ENCODE measurements around the gene SCN9A.

SCN9A gene

DNA sequence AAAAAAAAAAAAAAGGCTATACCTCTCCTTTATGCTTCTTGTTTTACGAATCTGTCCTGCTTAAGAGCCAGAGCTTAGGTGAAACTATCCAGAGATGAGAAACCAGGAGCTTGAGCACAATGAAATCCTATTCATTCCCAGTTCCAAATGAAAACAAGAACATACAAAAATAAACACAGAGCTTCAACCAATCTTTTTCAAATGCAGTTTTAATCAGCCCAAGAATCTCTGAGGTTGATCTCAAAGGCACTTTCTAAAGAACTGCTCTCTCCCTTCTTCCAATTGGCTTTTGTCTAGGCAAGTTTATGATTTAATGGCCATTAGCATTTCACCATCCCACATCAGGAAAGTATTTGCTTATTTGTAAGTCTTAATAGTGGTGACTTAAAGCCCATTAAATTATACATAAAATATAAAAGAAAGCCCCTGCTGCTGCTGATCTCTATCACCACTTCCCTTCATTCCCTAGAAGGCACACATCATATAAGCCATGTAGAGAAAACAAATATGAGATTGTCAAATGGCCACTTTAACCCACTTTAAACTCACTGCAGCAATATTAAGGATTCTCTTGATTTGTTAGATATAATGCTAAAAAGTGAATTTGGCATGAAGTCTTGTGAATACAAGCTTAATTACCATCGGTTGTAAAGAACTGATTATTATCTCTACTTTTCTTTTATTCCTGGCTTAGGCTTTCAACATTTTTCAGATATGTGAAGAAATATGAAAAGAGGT lies 29.3 kb upstream of the SCN9A start:
- Histone ChIP-seq H3K27me3 (ENCODE audit: control insufficient read depth, insufficient read depth, low read length) (no peaks in the 10 kb centered on the region), H3K36me3 (ENCODE audit: control insufficient read depth, insufficient read depth, low read length) (no peaks in the 10 kb centered on the region), H3K9ac (ENCODE audit: low read length) (no peak overlapping the region), H3K4me1 (ENCODE audit: control insufficient read depth, insufficient read depth, low read length) (no peaks in the 10 kb centered on the region), H3K4me3 (ENCODE audit: low read length) (no peak overlapping the region), H3K9me3 (ENCODE audit: control insufficient read depth, low read length) (no peaks in the 10 kb centered on the region)

DNA sequence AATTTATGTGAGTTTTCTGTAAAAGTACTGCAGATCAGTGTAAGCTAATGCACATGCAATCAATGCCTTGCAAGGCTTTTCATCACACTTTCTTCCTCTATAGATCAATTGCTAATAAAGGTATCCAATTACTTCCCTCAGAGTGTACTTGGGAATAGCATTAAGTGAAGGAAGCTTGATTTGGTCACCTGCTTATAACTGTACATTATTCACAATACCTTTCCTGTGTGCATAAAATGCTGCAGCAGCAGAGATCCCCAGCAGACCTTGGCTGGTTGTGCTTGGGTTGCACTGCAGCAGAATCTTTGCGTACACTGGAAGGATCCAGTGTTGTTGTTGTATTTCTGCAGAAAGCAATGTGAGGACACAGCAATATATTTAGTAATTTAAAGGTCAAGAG lies 18.5 kb upstream of the SCN9A start:
- no peaks in the 10 kb centered on the region for H3K27me3 ChIP-seq (ENCODE audit: control insufficient read depth, insufficient read depth, low read length)
- H3K4me1 ChIP-seq (ENCODE audit: control insufficient read depth, insufficient read depth, low read length) = no peaks in the 10 kb centered on the region
- H3K36me3 ChIP-seq (ENCODE audit: control insufficient read depth, insufficient read depth, low read length) = no peaks in the 10 kb centered on the region
- no peak overlapping the region for H3K9ac ChIP-seq (ENCODE audit: low read length)
- no peaks in the 10 kb centered on the region for H3K9me3 ChIP-seq (ENCODE audit: control insufficient read depth, low read length)
- H3K4me3 ChIP-seq (ENCODE audit: low read length) = no peak overlapping the region

DNA sequence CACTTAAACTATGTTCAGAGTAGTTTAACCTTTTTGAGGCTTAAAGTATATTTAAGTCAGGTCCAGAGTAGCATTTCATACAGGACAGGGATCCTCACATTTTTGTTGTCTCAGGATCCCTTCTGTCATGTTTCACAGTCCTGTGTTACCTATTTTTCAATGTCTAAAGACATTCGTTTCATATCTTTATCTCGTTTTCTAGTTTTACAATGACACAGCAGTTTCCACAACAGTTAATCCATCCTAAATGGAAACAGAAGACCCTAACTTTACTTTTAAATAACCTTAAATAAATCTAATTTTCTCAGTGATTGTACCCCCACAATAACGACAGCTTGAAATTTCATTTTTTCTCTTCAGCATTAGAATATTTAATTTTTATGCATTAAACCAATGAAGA lies 17.3 kb upstream of the SCN9A start:
- Histone ChIP-seq H3K9ac (ENCODE audit: low read length) (no peak overlapping the region), H3K4me1 (ENCODE audit: control insufficient read depth, insufficient read depth, low read length) (no peaks in the 10 kb centered on the region), H3K4me3 (ENCODE audit: low read length) (no peak overlapping the region), H3K9me3 (ENCODE audit: control insufficient read depth, low read length) (no peaks in the 10 kb centered on the region), H3K36me3 (ENCODE audit: control insufficient read depth, insufficient read depth, low read length) (no peaks in the 10 kb centered on the region), H3K27me3 (ENCODE audit: control insufficient read depth, insufficient read depth, low read length) (no peaks in the 10 kb centered on the region)

DNA sequence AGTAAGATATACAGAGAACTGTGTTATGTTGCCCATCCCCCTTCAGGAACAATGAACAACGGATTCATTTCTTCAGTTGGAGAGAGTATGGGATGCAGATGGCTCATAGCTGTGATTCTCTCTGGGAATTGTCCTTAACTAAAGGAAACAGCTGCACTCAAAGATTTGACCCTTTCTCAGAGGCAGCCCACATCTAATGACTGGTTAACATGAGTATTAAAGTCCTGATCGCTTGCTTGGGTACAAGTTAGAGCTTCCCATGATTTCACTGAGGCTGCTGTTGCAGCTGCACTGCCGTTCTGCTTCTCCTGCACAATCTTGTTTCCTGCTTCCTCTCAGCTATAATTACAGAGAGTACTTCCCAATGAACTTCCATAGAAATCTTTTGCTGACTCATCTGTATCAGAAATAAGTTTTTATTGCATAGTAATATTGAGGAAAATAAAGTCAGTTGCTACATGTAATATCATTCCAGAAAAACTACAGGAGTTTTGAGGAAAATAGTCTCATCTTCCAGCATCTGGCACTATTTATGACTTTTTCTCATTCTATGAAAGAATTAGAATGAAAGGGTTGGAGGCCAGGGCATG lies 12.8 kb upstream of the SCN9A start:
- no peaks in the 10 kb centered on the region for H3K36me3 ChIP-seq (ENCODE audit: control insufficient read depth, insufficient read depth, low read length)
- H3K4me3 ChIP-seq (ENCODE audit: low read length) = no peak overlapping the region
- H3K9me3 ChIP-seq (ENCODE audit: control insufficient read depth, low read length) = no peaks in the 10 kb centered on the region
- H3K9ac ChIP-seq (ENCODE audit: low read length) = no peak overlapping the region
- H3K27me3 ChIP-seq (ENCODE audit: control insufficient read depth, insufficient read depth, low read length) = no peaks in the 10 kb centered on the region
- no peaks in the 10 kb centered on the region for H3K4me1 ChIP-seq (ENCODE audit: control insufficient read depth, insufficient read depth, low read length)

DNA sequence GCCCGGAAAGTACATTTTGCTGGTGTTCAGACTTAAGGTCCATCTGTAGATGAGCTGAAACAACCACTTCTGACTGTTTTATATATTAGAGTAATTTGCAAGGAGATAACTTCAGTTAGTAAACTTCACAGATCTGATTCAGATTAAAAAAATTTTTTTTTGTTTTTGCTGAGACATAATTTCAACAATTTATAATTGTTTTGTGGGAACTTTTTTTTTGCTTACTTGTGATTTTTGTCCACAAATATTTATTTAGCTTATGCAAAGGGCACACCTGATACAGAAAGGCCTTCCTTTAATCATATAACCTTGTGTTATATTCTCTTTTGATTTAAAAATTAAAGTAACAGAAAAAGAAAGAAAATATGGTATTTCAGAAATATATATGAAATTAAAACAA lies 9.6 kb upstream of the SCN9A start:
- H3K4me1 ChIP-seq (ENCODE audit: control insufficient read depth, insufficient read depth, low read length) = no peaks in the 10 kb centered on the region
- no peaks in the 10 kb centered on the region for H3K9me3 ChIP-seq (ENCODE audit: control insufficient read depth, low read length)
- no peaks in the 10 kb centered on the region for H3K27me3 ChIP-seq (ENCODE audit: control insufficient read depth, insufficient read depth, low read length)
- H3K36me3 ChIP-seq (ENCODE audit: control insufficient read depth, insufficient read depth, low read length) = no peaks in the 10 kb centered on the region
- no peak overlapping the region for H3K4me3 ChIP-seq (ENCODE audit: low read length)
- H3K9ac ChIP-seq (ENCODE audit: low read length) = no peak overlapping the region

DNA sequence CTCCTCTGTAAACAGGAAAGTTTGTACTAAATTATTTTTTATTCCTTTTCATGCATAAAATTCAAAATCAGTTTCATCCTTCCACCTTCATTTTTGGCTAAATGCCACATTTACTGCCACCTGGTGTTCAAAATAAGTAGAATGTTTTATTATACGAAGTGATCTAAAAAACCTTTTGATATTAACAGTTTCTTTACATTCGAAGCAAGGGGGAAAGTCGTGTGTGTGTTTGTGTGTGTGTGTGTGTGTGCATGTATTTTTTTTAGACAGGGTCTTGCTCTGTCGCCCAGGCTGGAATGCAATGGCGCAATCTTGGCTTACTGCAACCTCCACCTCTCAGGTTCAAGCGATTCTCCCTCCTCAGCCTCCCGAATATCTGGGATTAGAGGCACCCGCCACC lies 9.0 kb upstream of the SCN9A start:
- H3K9me3 ChIP-seq (ENCODE audit: control insufficient read depth, low read length) = no peaks in the 10 kb centered on the region
- H3K36me3 ChIP-seq (ENCODE audit: control insufficient read depth, insufficient read depth, low read length) = no peaks in the 10 kb centered on the region
- H3K27me3 ChIP-seq (ENCODE audit: control insufficient read depth, insufficient read depth, low read length) = no peaks in the 10 kb centered on the region
- H3K4me3 ChIP-seq (ENCODE audit: low read length) = no peak overlapping the region
- no peak overlapping the region for H3K9ac ChIP-seq (ENCODE audit: low read length)
- no peaks in the 10 kb centered on the region for H3K4me1 ChIP-seq (ENCODE audit: control insufficient read depth, insufficient read depth, low read length)

DNA sequence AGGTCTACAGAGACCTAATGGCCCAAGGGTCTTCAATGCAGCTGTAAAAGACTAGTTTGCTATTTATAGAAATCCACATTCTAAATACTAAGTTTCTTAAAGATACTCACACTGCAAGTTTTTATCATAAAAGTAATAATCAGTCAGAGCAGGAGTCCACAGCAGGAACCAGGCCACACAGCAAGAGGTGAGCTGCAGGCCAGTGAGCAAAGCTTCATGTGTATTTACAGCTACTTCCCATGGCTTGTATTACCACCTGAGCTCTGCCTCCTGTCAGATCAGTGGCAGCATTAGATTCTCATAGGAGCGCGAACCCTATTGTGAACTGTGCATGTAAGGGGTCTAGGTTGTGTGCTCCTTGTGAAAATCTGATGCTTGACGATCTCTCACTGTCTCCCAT lies 6.7 kb upstream of the SCN9A start:
- H3K4me1 ChIP-seq (ENCODE audit: control insufficient read depth, insufficient read depth, low read length) = no peaks in the 10 kb centered on the region
- no peaks in the 10 kb centered on the region for H3K27me3 ChIP-seq (ENCODE audit: control insufficient read depth, insufficient read depth, low read length)
- H3K9me3 ChIP-seq (ENCODE audit: control insufficient read depth, low read length) = no peaks in the 10 kb centered on the region
- H3K9ac ChIP-seq (ENCODE audit: low read length) = no peak overlapping the region
- no peak overlapping the region for H3K4me3 ChIP-seq (ENCODE audit: low read length)
- H3K36me3 ChIP-seq (ENCODE audit: control insufficient read depth, insufficient read depth, low read length) = no peaks in the 10 kb centered on the region

DNA sequence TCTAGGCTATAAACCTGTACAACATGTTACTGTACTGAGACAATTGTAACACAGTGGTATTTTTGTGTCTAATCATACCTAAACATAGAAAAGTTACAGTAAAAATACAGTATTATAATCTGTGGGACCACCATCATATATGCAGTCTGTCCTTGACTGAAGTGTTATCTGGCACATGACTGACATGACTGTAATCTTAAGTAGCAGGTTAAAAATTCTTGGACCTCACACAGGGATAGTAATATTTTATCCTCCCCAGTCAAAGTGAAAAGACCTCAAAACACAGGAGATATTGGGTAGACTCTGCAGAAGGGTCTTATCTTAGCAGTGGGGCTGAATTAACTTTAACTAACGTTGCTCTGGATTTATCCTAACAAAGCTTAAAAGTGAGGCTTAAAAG lies 4.9 kb upstream of the SCN9A start:
- Histone ChIP-seq H3K36me3 (ENCODE audit: control insufficient read depth, insufficient read depth, low read length) (no peaks in the 10 kb centered on the region), H3K4me3 (ENCODE audit: low read length) (no peak overlapping the region), H3K9ac (ENCODE audit: low read length) (no peak overlapping the region), H3K4me1 (ENCODE audit: control insufficient read depth, insufficient read depth, low read length) (peaks cover 4% of the 10 kb centered on the region), H3K9me3 (ENCODE audit: control insufficient read depth, low read length) (no peaks in the 10 kb centered on the region), H3K27me3 (ENCODE audit: control insufficient read depth, insufficient read depth, low read length) (no peaks in the 10 kb centered on the region)

DNA sequence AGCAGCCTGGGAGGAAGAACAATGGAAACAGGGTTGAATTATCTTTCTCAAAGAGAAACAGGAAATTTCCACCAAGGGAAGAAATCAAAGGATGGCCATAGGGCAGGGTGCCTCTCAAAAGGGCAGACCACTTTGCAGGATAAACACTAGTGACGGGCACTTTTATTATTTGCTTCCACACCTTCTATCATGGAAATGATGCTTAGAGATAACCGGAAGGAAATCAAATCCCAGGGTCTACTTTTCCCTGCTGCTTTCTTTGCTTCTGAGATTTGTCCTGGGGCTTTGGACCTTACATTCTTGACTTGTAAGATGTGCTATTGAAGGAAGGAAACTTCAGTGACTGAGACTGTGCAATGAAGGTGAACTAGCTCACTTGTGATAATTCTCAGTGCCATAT lies 1.1 kb upstream of the SCN9A start:
- Histone ChIP-seq H3K4me3 (ENCODE audit: low read length) (no peak overlapping the region), H3K27me3 (ENCODE audit: control insufficient read depth, insufficient read depth, low read length) (no peaks in the 10 kb centered on the region), H3K9me3 (ENCODE audit: control insufficient read depth, low read length) (no peaks in the 10 kb centered on the region), H3K4me1 (ENCODE audit: control insufficient read depth, insufficient read depth, low read length) (peaks cover 4% of the 10 kb centered on the region), H3K36me3 (ENCODE audit: control insufficient read depth, insufficient read depth, low read length) (no peaks in the 10 kb centered on the region), H3K9ac (ENCODE audit: low read length) (no peak overlapping the region)

DNA sequence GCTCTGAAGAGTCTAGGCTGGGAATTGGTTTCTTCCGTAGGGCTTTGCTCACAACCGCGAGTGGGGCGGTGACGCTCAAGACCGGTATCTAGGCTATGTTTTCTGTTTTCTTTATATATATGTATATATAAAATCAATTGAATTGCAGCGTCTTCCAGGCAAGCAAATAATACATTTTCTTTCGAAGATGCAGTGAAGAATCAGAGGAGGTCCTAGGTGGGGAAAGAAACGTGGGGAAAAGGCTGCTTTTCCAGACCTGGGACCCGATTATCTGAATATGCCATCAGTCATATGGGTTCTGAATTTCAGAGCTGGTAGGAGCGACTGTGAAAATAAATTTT lies 714 bp upstream of the SCN9A start:
- H3K9ac ChIP-seq (ENCODE audit: low read length) = peak overlapping the region; percentile 45
- peaks cover 4% of the 10 kb centered on the region for H3K4me1 ChIP-seq (ENCODE audit: control insufficient read depth, insufficient read depth, low read length)
- peak overlapping the region; percentile 38 for H3K4me3 ChIP-seq (ENCODE audit: low read length)
- no peaks in the 10 kb centered on the region for H3K9me3 ChIP-seq (ENCODE audit: control insufficient read depth, low read length)
- no peaks in the 10 kb centered on the region for H3K36me3 ChIP-seq (ENCODE audit: control insufficient read depth, insufficient read depth, low read length)
- no peaks in the 10 kb centered on the region for H3K27me3 ChIP-seq (ENCODE audit: control insufficient read depth, insufficient read depth, low read length)

DNA sequence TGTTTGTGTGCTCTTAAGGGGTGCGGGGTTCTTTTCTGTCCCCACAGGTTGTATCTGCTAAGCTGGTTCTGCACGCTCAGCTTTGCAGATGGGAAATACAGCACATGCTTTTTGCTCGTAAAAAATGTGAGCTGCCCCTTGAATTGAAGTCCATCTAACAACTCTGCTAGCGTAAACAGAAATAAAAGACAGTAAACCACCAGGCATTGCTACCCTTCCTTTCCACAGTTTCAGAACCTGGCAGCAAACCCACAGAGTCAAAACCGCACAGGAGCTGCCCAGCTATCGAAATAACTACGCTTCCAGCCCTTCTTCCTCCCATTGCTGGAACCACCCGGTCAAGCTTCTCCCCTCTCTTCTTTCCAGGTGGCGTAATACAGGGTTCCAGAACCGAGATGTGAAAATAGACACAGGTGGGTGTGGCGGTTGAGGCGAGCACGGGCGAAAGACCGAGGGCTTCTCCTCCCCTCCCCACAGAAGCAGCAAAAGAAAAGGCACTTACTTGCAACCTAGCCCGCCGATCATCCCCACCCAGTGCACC lies 479 bp downstream of the SCN9A start:
- Histone ChIP-seq H3K4me1 (ENCODE audit: control insufficient read depth, insufficient read depth, low read length) (peaks cover 4% of the 10 kb centered on the region), H3K27me3 (ENCODE audit: control insufficient read depth, insufficient read depth, low read length) (no peaks in the 10 kb centered on the region), H3K36me3 (ENCODE audit: control insufficient read depth, insufficient read depth, low read length) (no peaks in the 10 kb centered on the region), H3K9ac (ENCODE audit: low read length) (peak overlapping the region; percentile 45), H3K9me3 (ENCODE audit: control insufficient read depth, low read length) (no peaks in the 10 kb centered on the region), H3K4me3 (ENCODE audit: low read length) (peak overlapping the region; percentile 38)

DNA sequence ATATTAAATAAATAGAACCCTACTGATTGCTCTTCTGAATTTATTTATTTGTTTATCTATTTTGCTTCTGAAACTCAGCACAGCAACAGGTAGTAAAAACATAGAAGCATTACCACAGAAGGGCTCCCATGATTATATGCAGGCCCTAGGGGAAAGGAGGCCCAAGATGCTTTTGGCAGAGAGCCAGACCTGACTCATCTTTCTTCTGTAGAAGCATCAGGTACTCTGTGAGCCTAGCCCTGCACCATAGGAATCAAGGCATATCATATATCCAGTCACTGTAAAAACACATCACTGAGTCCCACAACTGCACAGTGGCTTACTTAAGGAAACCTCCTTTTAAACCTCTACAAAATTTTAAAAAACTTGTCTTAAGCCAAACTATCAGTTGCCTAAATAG lies 1.8 kb downstream of the SCN9A start:
- Histone ChIP-seq H3K9ac (ENCODE audit: low read length) (no peak overlapping the region), H3K9me3 (ENCODE audit: control insufficient read depth, low read length) (no peaks in the 10 kb centered on the region), H3K4me1 (ENCODE audit: control insufficient read depth, insufficient read depth, low read length) (peaks cover 4% of the 10 kb centered on the region), H3K36me3 (ENCODE audit: control insufficient read depth, insufficient read depth, low read length) (no peaks in the 10 kb centered on the region), H3K4me3 (ENCODE audit: low read length) (no peak overlapping the region), H3K27me3 (ENCODE audit: control insufficient read depth, insufficient read depth, low read length) (no peaks in the 10 kb centered on the region)
